ENCODE measurements around the gene NAA38.
A peak's percentile ranks its signal among the peaks of the same experiment; 100 is the strongest.
"Not testable (repeated sequence)": the region's sequence is repeated elsewhere in the genome, so short reads cannot be mapped to it uniquely, and the experiment has no call there.

The NAA38 gene

DNA sequence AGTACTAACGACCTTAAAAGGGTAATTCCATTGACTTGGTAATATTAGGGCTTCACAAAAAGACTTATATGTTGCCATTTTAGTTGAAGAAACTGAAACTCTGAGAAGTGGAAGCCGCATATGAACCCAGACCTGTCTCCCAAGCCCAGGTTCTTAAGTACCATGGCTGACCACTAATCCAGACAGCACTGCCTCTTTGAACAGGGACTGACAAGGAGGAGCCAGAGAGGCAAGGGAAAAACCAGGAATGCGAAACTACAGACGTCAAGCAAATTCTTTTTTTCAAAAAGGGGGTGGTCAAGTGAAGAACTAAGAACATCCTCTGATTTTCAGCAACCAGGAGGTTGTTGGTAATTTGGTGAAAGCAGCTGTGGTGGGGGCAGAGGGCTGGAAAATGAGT lies 15.7 kb upstream of the NAA38 start:
- Histone ChIP-seq H3K23ac (ENCODE audit: low read length in 2 of 2) (no peak overlapping the region), H2BK12ac (ENCODE audit: low read length in 2 of 2) (no peak overlapping the region), H3K79me1 (replicated peaks; ENCODE audit: low read length, poor library complexity, severe bottlenecking) (peaks cover 12% of the 10 kb centered on the region), H3K9me3 (ENCODE audit: control insufficient read depth, low read length) (no peaks in the 10 kb centered on the region), H4K8ac (ENCODE audit: low read length) (no peak overlapping the region), H3K18ac (ENCODE audit: low read depth in 1 of 2, low read length in 2 of 2) (no peak overlapping the region), H3K14ac (ENCODE audit: low read length in 2 of 2) (no peak overlapping the region), H3K4me1 (ENCODE audit: control insufficient read depth, insufficient read depth, low read depth, low read length) (no peaks in the 10 kb centered on the region), H2AK5ac (ENCODE audit: low read length, severe bottlenecking) (no peak overlapping the region), H3K36me3 (ENCODE audit: control insufficient read depth in 1 of 2, insufficient read depth in 2 of 2, low read depth in 1 of 2, low read length in 2 of 2) (peaks cover 3 to 41% of the 10 kb centered on the region in 2 experiments), H2BK120ac (ENCODE audit: low read depth, low read length) (no peak overlapping the region), H2BK5ac (ENCODE audit: low read depth, low read length, poor library complexity, severe bottlenecking) (no peak overlapping the region), H3K4me3 (ENCODE audit: insufficient read depth in 1 of 2, low read depth in 1 of 2, low read length in 2 of 2) (no peak overlapping the region), H2AFZ (ENCODE audit: low read depth, low read length) (no peak overlapping the region), H3K27me3 (ENCODE audit: control insufficient read depth in 1 of 2, insufficient read depth in 1 of 2, low read length in 2 of 2) (no peaks in the 10 kb centered on the region), H3K27ac (ENCODE audit: low read length, poor library complexity, severe bottlenecking) (no peak overlapping the region), H3K4ac (ENCODE audit: low read depth in 1 of 2, low read length in 2 of 2) (no peak overlapping the region), H3K9ac (ENCODE audit: low read length) (no peak overlapping the region), H3K4me2 (ENCODE audit: low read length, poor library complexity, severe bottlenecking) (no peak overlapping the region), H4K91ac (ENCODE audit: low read length) (no peak overlapping the region), H2BK15ac (ENCODE audit: low read depth, poor library complexity, severe bottlenecking) (no peak overlapping the region)
- DNase-seq, result peak; percentile 59
- WGBS, result 83% methylated on average over 4 of the region's 4 CpGs

GRCh38 chr17:7867881-7868329 lies 10.5 kb upstream of the NAA38 start:
- Histone ChIP-seq H3K27me3 (ENCODE audit: control insufficient read depth in 1 of 2, insufficient read depth in 1 of 2, low read length in 2 of 2) (no peaks in the 10 kb centered on the region), H3K4me1 (ENCODE audit: control insufficient read depth, insufficient read depth, low read depth, low read length) (no peaks in the 10 kb centered on the region), H3K4me2 (ENCODE audit: low read length, poor library complexity, severe bottlenecking) (no peak overlapping the region), H2AFZ (ENCODE audit: low read depth, low read length) (no peak overlapping the region), H3K9me3 (ENCODE audit: control insufficient read depth, low read length) (no peaks in the 10 kb centered on the region), H3K4ac (ENCODE audit: low read depth in 1 of 2, low read length in 2 of 2) (no peak overlapping the region), H3K18ac (ENCODE audit: low read depth in 1 of 2, low read length in 2 of 2) (no peak overlapping the region), H4K8ac (ENCODE audit: low read length) (no peak overlapping the region), H4K91ac (ENCODE audit: low read length) (no peak overlapping the region), H3K9ac (ENCODE audit: low read length) (no peak overlapping the region), H3K23ac (ENCODE audit: low read length in 2 of 2) (no peak overlapping the region), H2BK15ac (ENCODE audit: low read depth, poor library complexity, severe bottlenecking) (no peak overlapping the region), H2BK120ac (ENCODE audit: low read depth, low read length) (no peak overlapping the region), H3K27ac (ENCODE audit: low read length, poor library complexity, severe bottlenecking) (no peak overlapping the region), H3K14ac (ENCODE audit: low read length in 2 of 2) (no peak overlapping the region), H2AK5ac (ENCODE audit: low read length, severe bottlenecking) (no peak overlapping the region), H2BK5ac (ENCODE audit: low read depth, low read length, poor library complexity, severe bottlenecking) (no peak overlapping the region), H3K36me3 (ENCODE audit: control insufficient read depth in 1 of 2, insufficient read depth in 2 of 2, low read depth in 1 of 2, low read length in 2 of 2) (peaks cover 5 to 20% of the 10 kb centered on the region in 2 experiments), H3K79me1 (replicated peaks; ENCODE audit: low read length, poor library complexity, severe bottlenecking) (peaks cover 19% of the 10 kb centered on the region), H2BK12ac (ENCODE audit: low read length in 2 of 2) (no peak overlapping the region), H3K4me3 (ENCODE audit: insufficient read depth in 1 of 2, low read depth in 1 of 2, low read length in 2 of 2) (no peak overlapping the region)
- WGBS, result 96% methylated on average over 5 of the region's 5 CpGs
- no peak for DNase-seq

DNA sequence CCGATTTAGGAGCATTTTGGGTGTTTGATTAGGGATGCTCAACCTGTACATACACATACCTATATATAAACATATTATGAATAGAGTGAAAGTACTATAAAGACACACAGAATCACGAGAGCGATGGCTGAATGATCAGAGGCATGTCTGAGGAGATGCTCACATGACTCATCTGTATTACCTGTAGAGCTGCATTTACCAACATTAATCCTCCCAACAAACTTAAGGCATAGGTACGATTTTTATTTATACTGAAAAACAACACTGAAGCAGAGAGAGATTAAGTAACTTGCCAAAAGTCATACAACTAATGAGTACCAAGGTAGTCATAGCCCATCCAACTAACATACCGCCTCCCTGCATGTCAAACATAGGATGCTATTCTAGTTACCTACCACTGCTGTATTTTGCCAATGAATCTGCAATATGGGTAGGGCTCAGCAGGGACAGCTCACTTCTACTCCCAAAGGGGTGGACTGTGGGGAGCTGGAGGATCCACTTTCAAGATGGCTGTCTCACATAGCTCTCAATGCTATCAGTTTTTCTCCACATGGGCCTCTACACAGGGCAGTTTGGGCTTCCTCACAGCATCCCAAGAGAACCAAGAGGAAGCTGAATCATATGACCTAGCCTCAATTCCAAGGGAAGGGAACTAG lies 7.8 kb upstream of the NAA38 start:
- no peak overlapping the region for H3K4me2 ChIP-seq (ENCODE audit: low read length, poor library complexity, severe bottlenecking)
- no peak overlapping the region for H3K9ac ChIP-seq (ENCODE audit: low read length)
- H3K14ac ChIP-seq (ENCODE audit: low read length in 2 of 2), result no peak overlapping the region
- H2BK12ac ChIP-seq (ENCODE audit: low read length in 2 of 2), result no peak overlapping the region
- no peak overlapping the region for H3K4ac ChIP-seq (ENCODE audit: low read depth in 1 of 2, low read length in 2 of 2)
- H3K18ac ChIP-seq (ENCODE audit: low read depth in 1 of 2, low read length in 2 of 2), result no peak overlapping the region
- no peak overlapping the region for H3K23ac ChIP-seq (ENCODE audit: low read length in 2 of 2)
- no peak overlapping the region for H3K4me3 ChIP-seq (ENCODE audit: insufficient read depth in 1 of 2, low read depth in 1 of 2, low read length in 2 of 2)
- H3K4me1 ChIP-seq (ENCODE audit: control insufficient read depth, insufficient read depth, low read depth, low read length), result no peaks in the 10 kb centered on the region
- H3K9me3 ChIP-seq (ENCODE audit: control insufficient read depth, low read length), result no peaks in the 10 kb centered on the region
- no peak overlapping the region for H2AK5ac ChIP-seq (ENCODE audit: low read length, severe bottlenecking)
- H2BK120ac ChIP-seq (ENCODE audit: low read depth, low read length), result no peak overlapping the region
- no peak overlapping the region for H2BK5ac ChIP-seq (ENCODE audit: low read depth, low read length, poor library complexity, severe bottlenecking)
- H4K91ac ChIP-seq (ENCODE audit: low read length), result no peak overlapping the region
- H2BK15ac ChIP-seq (ENCODE audit: low read depth, poor library complexity, severe bottlenecking), result no peak overlapping the region
- WGBS, result 97% methylated on average over 4 of the region's 5 CpGs
- H3K27me3 ChIP-seq (ENCODE audit: control insufficient read depth in 1 of 2, insufficient read depth in 1 of 2, low read length in 2 of 2), result no peaks in the 10 kb centered on the region
- peaks cover 37% of the 10 kb centered on the region for H3K79me1 ChIP-seq (replicated peaks; ENCODE audit: low read length, poor library complexity, severe bottlenecking)
- H3K36me3 ChIP-seq (ENCODE audit: control insufficient read depth in 1 of 2, insufficient read depth in 2 of 2, low read depth in 1 of 2, low read length in 2 of 2), result peaks cover 3 to 35% of the 10 kb centered on the region in 2 experiments
- H2AFZ ChIP-seq (ENCODE audit: low read depth, low read length), result no peak overlapping the region
- H3K27ac ChIP-seq (ENCODE audit: low read length, poor library complexity, severe bottlenecking), result no peak overlapping the region
- DNase-seq, result no peak
- no peak overlapping the region for H4K8ac ChIP-seq (ENCODE audit: low read length)

GRCh38 chr17:7864384-7864783 lies 7.0 kb upstream of the NAA38 start:
- not testable (repeated sequence) for H3K27me3 ChIP-seq (ENCODE audit: control insufficient read depth in 1 of 2, insufficient read depth in 1 of 2, low read length in 2 of 2); H2BK5ac ChIP-seq (ENCODE audit: low read depth, low read length, poor library complexity, severe bottlenecking); H3K27ac ChIP-seq (ENCODE audit: low read length, poor library complexity, severe bottlenecking); H3K14ac ChIP-seq (ENCODE audit: low read length in 2 of 2); DNase-seq; H3K9me3 ChIP-seq (ENCODE audit: control insufficient read depth, low read length); H4K91ac ChIP-seq (ENCODE audit: low read length); H4K8ac ChIP-seq (ENCODE audit: low read length); H3K4me2 ChIP-seq (ENCODE audit: low read length, poor library complexity, severe bottlenecking); H2BK15ac ChIP-seq (ENCODE audit: low read depth, poor library complexity, severe bottlenecking); H3K4ac ChIP-seq (ENCODE audit: low read depth in 1 of 2, low read length in 2 of 2); H2AFZ ChIP-seq (ENCODE audit: low read depth, low read length); H2BK120ac ChIP-seq (ENCODE audit: low read depth, low read length); H3K23ac ChIP-seq (ENCODE audit: low read length in 2 of 2); H3K4me3 ChIP-seq (ENCODE audit: insufficient read depth in 1 of 2, low read depth in 1 of 2, low read length in 2 of 2); H2AK5ac ChIP-seq (ENCODE audit: low read length, severe bottlenecking); H3K4me1 ChIP-seq (ENCODE audit: control insufficient read depth, insufficient read depth, low read depth, low read length); H3K9ac ChIP-seq (ENCODE audit: low read length); H3K18ac ChIP-seq (ENCODE audit: low read depth in 1 of 2, low read length in 2 of 2); H2BK12ac ChIP-seq (ENCODE audit: low read length in 2 of 2)
- WGBS, result 89% methylated on average over 5 of the region's 5 CpGs
- Histone ChIP-seq H3K36me3 (ENCODE audit: control insufficient read depth in 1 of 2, insufficient read depth in 2 of 2, low read depth in 1 of 2, low read length in 2 of 2) (peaks cover 5 to 42% of the 10 kb centered on the region in 2 experiments), H3K79me1 (replicated peaks; ENCODE audit: low read length, poor library complexity, severe bottlenecking) (peaks cover 41% of the 10 kb centered on the region)
